Measurements from ENCODE around the gene TBC1D10A. TPM values are rescaled to one million over a fixed set of nuclear protein-coding genes. Genes with fewer than 3 reads are reported as not detected.

The TBC1D10A gene
- total RNA-seq, 1 experiment from 2014 or later: 11.1 TPM

- DNase-seq (ENCODE audit: low read depth): no peak
Observed at GRCh38 chr22:30249049-30250038, 77.4 kb downstream of the TBC1D10A start.

GRCh38 chr22:30248484-30248883 is 78.3 kb downstream of the TBC1D10A start:
- no peak for DNase-seq (ENCODE audit: low read depth)

DNA sequence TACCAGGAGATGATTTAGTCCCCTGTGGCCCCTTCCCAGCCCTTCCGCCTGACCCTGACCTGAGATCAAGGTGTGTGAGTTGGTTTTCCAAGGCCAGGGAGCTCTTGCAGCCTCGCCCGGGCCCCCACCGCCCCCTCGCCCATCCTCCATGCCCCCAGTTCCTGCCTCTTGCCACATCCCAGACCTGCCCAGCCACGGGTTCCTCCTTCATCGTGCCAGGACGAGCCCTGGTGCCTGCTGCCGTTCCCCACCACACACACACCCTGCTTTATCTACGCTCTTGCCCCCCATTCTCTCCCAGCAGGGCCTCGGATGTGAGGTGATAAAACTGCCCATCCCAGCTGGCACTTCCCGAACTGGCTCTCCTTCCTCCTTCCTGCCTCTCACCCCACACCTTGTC is 78.8 kb downstream of the TBC1D10A start:
- DNase-seq (ENCODE audit: low read depth): no peak

- no peak for DNase-seq (ENCODE audit: low read depth)
Observed at GRCh38 chr22:30247561-30247960, 79.2 kb downstream of the TBC1D10A start.

GRCh38 chr22:30246814-30247376 is 79.8 kb downstream of the TBC1D10A start:
- no peak for DNase-seq (ENCODE audit: low read depth)

DNA sequence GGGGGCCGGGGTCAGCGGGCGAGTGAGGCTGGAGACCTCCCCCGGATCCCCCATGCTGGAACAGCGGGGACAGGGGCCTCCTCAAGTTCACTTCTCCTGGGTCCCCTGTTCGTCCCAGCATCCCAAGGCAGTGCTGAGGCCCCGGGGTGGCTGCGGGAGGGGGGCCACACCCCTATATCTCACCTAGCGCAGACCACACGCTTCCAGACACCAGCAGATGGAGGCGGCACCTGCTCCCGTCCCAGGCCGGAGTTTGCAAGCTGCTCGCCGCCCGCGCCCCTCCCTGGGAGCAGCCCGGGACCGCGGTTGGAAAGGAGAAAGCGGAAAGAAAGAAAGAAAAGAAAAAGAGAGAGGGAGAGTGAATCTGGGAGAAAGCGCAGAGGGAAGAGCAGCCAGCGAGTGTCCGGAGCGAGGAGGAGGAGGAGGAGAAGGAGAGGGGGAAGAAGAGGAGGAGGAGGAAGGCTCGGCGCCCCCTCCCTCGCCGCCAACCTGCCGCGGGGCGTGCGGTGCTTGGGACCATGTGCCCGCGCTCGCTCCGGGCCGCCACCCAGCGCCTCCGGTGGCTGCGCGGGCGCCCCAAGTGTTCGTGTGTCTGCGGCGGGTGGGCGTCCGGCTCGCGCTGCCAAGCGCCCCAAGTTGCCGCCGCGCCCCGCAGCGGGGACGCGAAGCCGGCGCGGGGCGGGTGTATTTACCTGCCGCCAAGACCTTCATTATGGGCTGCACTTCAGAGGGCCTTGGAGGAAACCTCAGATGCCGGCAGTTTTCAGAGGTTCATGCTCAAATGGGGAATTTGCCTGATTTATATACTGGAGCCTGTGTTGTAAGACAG is 80.5 kb downstream of the TBC1D10A start, which contains the start of gene LIF:
LIF (minus strand) TSS at position 775 of the 829 bp plus-strand sequence; CDS start at position 711, 64 bp downstream.
- DNase-seq (ENCODE audit: low read depth): no peak

GRCh38 chr22:30245181-30245984 is 81.4 kb downstream of the TBC1D10A start:
- DNase-seq (ENCODE audit: low read depth): no peak

- no peak for DNase-seq (ENCODE audit: low read depth)
Observed at GRCh38 chr22:30244641-30245040, 82.1 kb downstream of the TBC1D10A start.

GRCh38 chr22:30244066-30244465 is 82.7 kb downstream of the TBC1D10A start:
- DNase-seq (ENCODE audit: low read depth): no peak

- DNase-seq (ENCODE audit: low read depth): no peak
Observed at GRCh38 chr22:30243661-30244060, 83.1 kb downstream of the TBC1D10A start.

Other genes with a start within 250 kb of the TBC1D10A start
- not detected in 2 replicates for gene HORMAD2, start 246.5 kb downstream of the TBC1D10A start, total RNA-seq (2014; rRNA removed; shearing (Covaris generic))
- 7.7 and 8.8 TPM in 2 replicates for gene LIF, start 80.2 kb downstream of the TBC1D10A start, total RNA-seq (2014; rRNA removed; shearing (Covaris generic))
- gene OSM, start 60.1 kb downstream of the TBC1D10A start, total RNA-seq (2014; rRNA removed; shearing (Covaris generic)): not detected in 2 replicates
- gene CASTOR1, start 37.4 kb downstream of the TBC1D10A start, total RNA-seq (2014; rRNA removed; shearing (Covaris generic)): 1.5 and 6.1 TPM in 2 replicates
- gene SF3A1, start 30.0 kb upstream of the TBC1D10A start, total RNA-seq (2014; rRNA removed; shearing (Covaris generic)): 54.1 and 133 TPM in 2 replicates
- gene CCDC157, start 30.1 kb upstream of the TBC1D10A start, total RNA-seq (2014; rRNA removed; shearing (Covaris generic)): 2.8 and 3.1 TPM in 2 replicates
- 13.8 and 14.6 TPM in 2 replicates for gene RNF215, start 60.5 kb upstream of the TBC1D10A start, total RNA-seq (2014; rRNA removed; shearing (Covaris generic))
- gene SEC14L2, start 70.1 kb upstream of the TBC1D10A start, total RNA-seq (2014; rRNA removed; shearing (Covaris generic)): 8.6 and 13.5 TPM in 2 replicates
- gene MTFP1, start 98.8 kb upstream of the TBC1D10A start, total RNA-seq (2014; rRNA removed; shearing (Covaris generic)): 37.1 and 60.4 TPM in 2 replicates
- not detected in 2 replicates for gene SEC14L3, start 145.1 kb upstream of the TBC1D10A start, total RNA-seq (2014; rRNA removed; shearing (Covaris generic))
- gene SEC14L4, start 178.8 kb upstream of the TBC1D10A start, total RNA-seq (2014; rRNA removed; shearing (Covaris generic)): not detected in 2 replicates
- gene SEC14L6, start 219.8 kb upstream of the TBC1D10A start, total RNA-seq (2014; rRNA removed; shearing (Covaris generic)): not detected in 2 replicates
- gene GAL3ST1, start 247.7 kb upstream of the TBC1D10A start, total RNA-seq (2014; rRNA removed; shearing (Covaris generic)): not detected in 2 replicates